ENCODE measurements around the gene SPATS2.

The SPATS2 gene

GRCh38 chr12:49559011-49559675, 191.9 kb downstream of the SPATS2 start:
- DNase-seq = no peak

DNA sequence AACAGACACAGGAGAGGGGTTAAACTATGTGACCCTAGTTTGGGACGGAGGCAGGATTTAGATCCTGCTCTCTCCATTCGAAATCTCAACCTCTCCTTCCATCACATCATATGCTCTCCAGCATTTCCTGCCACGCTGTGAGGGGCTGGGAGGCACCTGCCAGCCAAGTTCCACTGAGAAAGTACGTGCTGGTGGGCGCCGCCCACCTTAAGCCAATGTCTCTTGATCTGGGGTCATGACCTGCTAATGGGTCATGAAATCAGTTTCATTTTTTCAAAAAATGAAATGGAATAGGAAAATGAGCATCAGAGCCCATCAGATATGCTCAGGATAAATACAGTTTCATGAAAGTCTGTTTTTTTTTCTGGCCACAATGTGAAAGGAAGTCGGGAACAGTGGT, 193.4 kb downstream of the SPATS2 start:
- no peak for DNase-seq

GRCh38 chr12:49562233-49562632, 195.0 kb downstream of the SPATS2 start:
- no peak for DNase-seq

GRCh38 chr12:49562831-49563230, 195.6 kb downstream of the SPATS2 start:
- DNase-seq = no peak

DNA sequence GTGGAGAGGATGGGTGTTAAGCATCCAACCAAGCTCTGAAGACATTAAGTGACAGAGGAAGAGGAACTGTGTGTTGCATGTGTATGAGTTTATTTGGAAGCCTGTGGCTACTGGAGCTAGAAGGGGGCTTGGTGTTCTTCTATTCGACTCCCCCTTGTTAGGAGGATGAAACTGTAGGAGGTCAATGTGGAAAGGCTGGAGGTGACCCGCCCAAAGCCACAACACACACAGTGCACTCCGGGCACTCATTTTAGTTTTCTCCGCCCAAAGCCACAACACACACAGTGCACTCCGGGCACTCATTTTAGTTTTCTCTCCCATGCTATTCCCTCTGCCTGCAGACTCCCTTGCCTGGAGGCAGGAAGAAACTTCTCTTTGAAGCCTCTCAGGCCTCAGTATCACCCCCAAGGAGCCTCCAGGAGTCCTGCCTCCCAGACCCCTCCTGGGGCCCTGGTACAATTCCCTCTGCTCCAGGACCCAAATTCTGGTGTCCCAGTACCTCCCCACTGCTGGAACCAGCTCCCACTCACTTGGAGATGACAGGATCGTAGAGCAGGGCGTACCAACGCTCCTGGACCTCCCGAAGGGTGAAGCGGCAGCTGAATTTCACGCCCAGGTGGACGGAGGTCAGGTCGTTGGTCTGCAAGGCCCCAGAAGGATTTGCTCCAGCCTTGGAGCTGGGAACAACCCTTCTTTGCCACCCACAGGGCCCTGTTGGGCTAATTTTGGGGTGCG, 196.9 kb downstream of the SPATS2 start:
- no peak for DNase-seq

- DNase-seq = no peak
These were observed 197.6 kb downstream of the SPATS2 start for GRCh38 chr12:49564686-49565405.

DNA sequence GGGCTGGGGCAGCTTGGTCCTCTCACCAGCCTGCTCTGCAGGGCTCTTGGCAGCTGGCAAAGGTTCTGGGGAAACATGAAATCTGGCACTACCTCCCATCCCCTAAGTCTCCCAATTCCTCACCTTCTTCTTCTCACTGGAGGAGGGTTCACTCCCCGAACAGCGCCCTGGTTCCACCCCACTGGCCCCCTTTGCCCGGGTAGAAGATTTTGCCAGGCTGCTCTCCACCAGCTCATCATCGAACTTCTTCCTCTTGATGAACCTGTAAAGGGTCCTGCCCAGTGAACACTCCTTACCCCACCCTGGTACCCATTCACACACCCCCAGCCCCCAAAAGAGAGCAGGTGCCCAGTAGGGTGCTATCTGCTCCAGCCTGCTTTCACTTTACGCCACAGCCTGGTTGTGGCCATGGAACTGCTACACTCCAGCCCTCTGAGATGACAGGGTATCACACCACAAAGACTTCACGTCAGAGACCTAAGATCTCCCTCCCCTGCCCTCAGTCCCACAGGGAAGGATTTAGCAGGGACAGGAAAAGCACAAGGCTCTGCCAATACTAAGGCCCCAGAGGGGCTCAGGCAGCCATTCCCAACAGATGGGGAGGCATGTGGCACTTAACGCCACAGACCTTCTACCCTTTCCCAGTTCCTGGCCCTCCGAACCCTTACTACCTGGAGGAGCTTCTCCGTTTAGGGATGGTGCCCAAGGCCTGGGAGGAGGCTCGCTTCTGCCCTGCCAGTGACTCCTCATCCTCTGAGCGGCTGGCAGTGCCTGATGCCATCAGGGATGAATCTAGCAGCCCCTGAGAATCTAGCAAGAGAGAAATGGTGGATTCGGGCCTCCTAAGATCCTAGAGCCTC, 198.4 kb downstream of the SPATS2 start:
- no peak for DNase-seq

DNA sequence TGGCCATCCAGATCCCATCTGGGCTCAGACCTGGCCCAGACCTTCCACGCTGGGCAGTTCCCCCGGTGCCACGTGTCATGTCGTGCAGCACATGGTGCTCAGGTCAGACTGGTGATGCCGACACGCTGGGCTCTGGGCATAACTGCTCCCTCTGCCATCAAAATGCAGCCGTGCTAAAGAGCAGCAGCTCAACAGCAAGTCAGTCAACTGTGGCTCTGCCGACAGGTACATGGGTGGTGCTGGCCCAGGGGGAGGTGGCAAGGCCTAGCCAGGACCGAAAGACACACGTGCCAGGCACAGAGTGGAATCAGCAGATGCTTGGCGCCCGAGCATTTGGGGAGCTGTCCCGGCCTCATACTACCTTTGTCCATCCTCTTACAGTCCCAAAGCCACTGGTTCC, 199.1 kb downstream of the SPATS2 start:
- no peak for DNase-seq

GRCh38 chr12:49567302-49567610, 200.0 kb downstream of the SPATS2 start:
- DNase-seq = no peak

DNA sequence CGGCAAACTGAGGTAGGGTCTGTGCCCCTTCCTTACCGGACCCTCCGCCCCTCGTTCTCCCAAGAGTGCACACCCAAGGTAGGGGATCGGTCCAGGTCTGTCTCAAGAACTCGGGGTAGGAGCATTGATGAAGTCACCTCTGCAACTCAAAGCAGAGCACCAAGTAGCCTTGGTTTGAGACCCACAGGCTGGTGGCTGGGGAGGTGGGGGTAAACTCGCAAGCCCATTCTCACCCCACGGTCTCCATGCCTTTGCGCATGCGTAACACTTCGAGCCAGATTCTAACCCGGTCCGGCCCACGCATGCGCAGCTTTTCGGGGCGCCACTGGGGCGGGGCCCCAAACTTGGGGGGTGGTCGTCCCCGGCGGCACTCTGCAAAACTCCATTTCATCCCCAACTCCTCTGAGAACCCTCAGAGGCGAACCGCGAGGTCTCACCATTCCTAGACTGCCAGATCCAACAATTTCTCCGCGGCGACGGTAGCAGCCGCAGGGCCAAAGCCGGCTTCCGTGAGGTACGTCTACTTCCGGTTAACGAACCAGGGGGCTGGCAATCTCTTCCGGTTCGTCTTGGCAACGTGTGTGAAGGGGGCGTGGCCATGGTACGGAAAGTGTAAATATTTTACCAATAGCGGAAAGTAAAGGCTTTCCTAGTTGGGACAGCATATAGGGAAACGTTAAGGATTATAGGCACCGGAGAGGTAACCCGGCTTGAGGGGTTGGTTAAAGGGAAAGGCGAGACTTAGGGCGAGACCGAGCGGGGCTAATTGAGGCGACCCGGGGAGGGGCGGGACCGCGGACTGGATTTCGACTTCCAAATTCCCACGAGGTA, 200.6 kb downstream of the SPATS2 start, which contains the start of gene MCRS1:
TSS of gene MCRS1 (minus strand) at position 532 of the 831 bp plus-strand sequence. CDS start 1,411 bp downstream, outside the sequence.
- DNase-seq = peak; percentile 71

DNA sequence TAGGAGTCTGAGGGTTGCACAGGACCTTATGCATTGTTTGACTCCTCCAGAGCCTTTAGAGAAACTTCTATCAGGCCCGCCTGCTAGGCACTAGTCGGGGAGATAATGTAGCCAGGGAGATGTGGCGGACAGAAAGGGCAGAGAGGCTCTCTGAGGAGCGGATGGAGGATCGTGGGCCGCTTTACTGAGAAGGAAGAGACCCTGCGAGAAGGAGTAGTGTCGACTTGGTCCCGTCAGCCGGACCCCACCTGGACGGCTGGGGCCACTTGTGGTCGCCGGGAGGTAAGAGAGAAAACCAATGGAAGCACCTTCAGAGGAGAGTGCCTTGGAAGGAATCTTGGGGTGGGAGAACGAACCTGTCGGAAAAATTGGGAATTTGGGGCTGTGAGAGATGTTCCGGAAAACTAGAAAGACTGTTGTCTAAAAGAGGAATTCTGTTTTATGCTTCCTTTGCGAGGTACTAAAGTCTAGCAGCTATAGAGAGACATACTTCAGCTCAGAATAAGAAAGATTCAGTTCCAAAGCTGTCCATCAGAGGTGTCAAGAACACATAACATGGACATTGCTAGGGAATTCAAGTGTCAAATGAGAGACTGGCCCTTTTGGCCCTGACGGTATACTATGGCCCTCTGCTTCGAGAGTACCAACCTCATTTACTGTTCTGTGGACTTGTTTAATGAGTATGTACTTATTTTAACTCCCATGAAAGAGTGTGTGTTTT, 201.3 kb downstream of the SPATS2 start:
- DNase-seq = no peak
